H9 (cell line): ENCODE data around the gene SMARCA1. TPM values are rescaled to one million over a fixed set of nuclear protein-coding genes. Genes with fewer than 3 reads are reported as not detected.

ENCODE experiments used
- DNase-seq: peaks from one replicate; pipeline ENCODE4 v3.0.0-alpha.2; 2017
- H2AFZ ChIP-seq: one replicate; pipeline ENCODE4 v1.6.1; 2013; ENCODE audit warnings: mild to moderate bottlenecking, low read length, control low read depth, moderate library complexity
- H2AK5ac ChIP-seq: 2 replicates; pipeline ENCODE4 v1.6.1; 2013; ENCODE audit warnings: low read length, control low read depth, mixed read lengths; ENCODE audit not compliant: insufficient read length
- H2BK120ac ChIP-seq: one replicate; pipeline ENCODE4 v1.6.1; 2013; ENCODE audit warnings: low read depth, mild to moderate bottlenecking, low read length, control low read depth, inconsistent platforms; ENCODE audit not compliant: poor library complexity, severe bottlenecking
- H2BK12ac ChIP-seq: 2 replicates; pipeline ENCODE4 v1.6.1; 2013; ENCODE audit warnings: low read length, control low read depth, mixed read lengths, low read depth; ENCODE audit not compliant: insufficient read length
- H2BK15ac ChIP-seq: 2 replicates; pipeline ENCODE4 v1.6.1; 2013; ENCODE audit warnings: low read depth, low read length, control low read depth
- H2BK20ac ChIP-seq: one replicate; pipeline ENCODE4 v1.6.1; 2013; ENCODE audit warnings: low read depth, mild to moderate bottlenecking, low read length, control low read depth, inconsistent platforms; ENCODE audit not compliant: poor library complexity, severe bottlenecking
- H2BK5ac ChIP-seq: 2 replicates; pipeline ENCODE4 v1.6.1; 2013; ENCODE audit warnings: low read length, control low read depth, mixed read lengths; ENCODE audit not compliant: insufficient read length
- H3K14ac ChIP-seq: 2 replicates; pipeline ENCODE4 v1.6.1; 2013; ENCODE audit warnings: low read length, control low read depth; ENCODE audit not compliant: insufficient read depth
- H3K18ac ChIP-seq: 2 replicates; pipeline ENCODE4 v1.6.1; 2013; ENCODE audit warnings: low read depth, mild to moderate bottlenecking, mixed read lengths, low read length, control low read depth; ENCODE audit not compliant: insufficient read length
- H3K23ac ChIP-seq: 2 replicates; pipeline ENCODE4 v1.6.1; 2013; ENCODE audit warnings: low read length, control low read depth, mixed read lengths, low read depth; ENCODE audit not compliant: insufficient read length
- H3K23me2 ChIP-seq: 2 replicates; pipeline ENCODE4 v1.6.1; 2013; ENCODE audit warnings: low read depth, mild to moderate bottlenecking, mixed read lengths, low read length, control low read depth; ENCODE audit not compliant: insufficient read length, poor library complexity, severe bottlenecking
- H3K27ac ChIP-seq: 2 replicates; pipeline ENCODE4 v1.5.1; 2013; ENCODE audit warnings: low read length, control low read depth, mixed read lengths, low read depth; ENCODE audit not compliant: insufficient read length
- H3K27me3 ChIP-seq: 2 replicates; pipeline ENCODE4 v1.6.1; 2013; ENCODE audit warnings: low read length, control low read depth, inconsistent platforms; ENCODE audit not compliant: insufficient read depth
- H3K4ac ChIP-seq: 2 replicates; pipeline ENCODE4 v1.6.1; 2013; ENCODE audit warnings: low read depth, mild to moderate bottlenecking, control low read depth, inconsistent platforms, low read length, moderate library complexity
- H3K4me1 ChIP-seq: 2 replicates; pipeline ENCODE4 v1.6.1; 2013; ENCODE audit warnings: low read length, control low read depth, inconsistent platforms; ENCODE audit not compliant: insufficient read depth
- H3K4me2 ChIP-seq: 2 replicates; pipeline ENCODE4 v1.6.1; 2013; ENCODE audit warnings: low read length, control low read depth, mixed read lengths; ENCODE audit not compliant: insufficient read length, insufficient read depth
- H3K56ac ChIP-seq: 2 replicates; pipeline ENCODE4 v1.6.1; 2013; ENCODE audit warnings: low read depth, mild to moderate bottlenecking, mixed read lengths, low read length, control low read depth; ENCODE audit not compliant: insufficient read length
- H3K79me1 ChIP-seq: 2 replicates; pipeline ENCODE4 v1.6.1; 2013; ENCODE audit warnings: low read depth, mild to moderate bottlenecking, moderate library complexity, low read length, control low read depth, inconsistent platforms; ENCODE audit not compliant: insufficient read depth, poor library complexity, severe bottlenecking
- H3K79me2 ChIP-seq: 2 replicates; pipeline ENCODE4 v1.6.1; 2013; ENCODE audit warnings: low read length, control low read depth, inconsistent platforms; ENCODE audit not compliant: insufficient read depth
- H3K9ac ChIP-seq: 2 replicates; pipeline ENCODE4 v1.6.1; 2013; ENCODE audit warnings: low read length, control low read depth, mixed read lengths; ENCODE audit not compliant: insufficient read length; ENCODE audit errors: extremely low read depth
- H3K9me3 ChIP-seq: one replicate; pipeline ENCODE4 v1.6.1; 2013; ENCODE audit warnings: low read depth, low read length, inconsistent platforms; ENCODE audit not compliant: control insufficient read depth
- H3T11ph ChIP-seq: one replicate; pipeline ENCODE4 v1.6.1; 2013; ENCODE audit warnings: mild to moderate bottlenecking, low read length, control low read depth, inconsistent platforms
- H4K20me1 ChIP-seq: one replicate; pipeline ENCODE4 v1.6.1; 2013; ENCODE audit not compliant: control insufficient read depth, insufficient read length, insufficient read depth
- H4K5ac ChIP-seq: 2 replicates; pipeline ENCODE4 v1.6.1; 2013; ENCODE audit warnings: low read depth, mild to moderate bottlenecking, mixed read lengths, low read length, control low read depth; ENCODE audit not compliant: insufficient read length
- H4K8ac ChIP-seq: replicated peaks from 2 replicates; pipeline ENCODE4 v1.6.1; 2013; ENCODE audit warnings: low read length, control low read depth, mixed read lengths, low read depth; ENCODE audit not compliant: insufficient read length
- H4K91ac ChIP-seq: 2 replicates; pipeline ENCODE4 v1.6.1; 2013; ENCODE audit warnings: low read depth, mild to moderate bottlenecking, moderate library complexity, mixed read lengths, low read length, control low read depth; ENCODE audit not compliant: insufficient read length
- H3K27ac Mint-ChIP-seq, 3 experiments: 2 replicates in 2 of 3; 3 replicates in 1 of 3; pipeline ENCODE4 v1.8.0; 2020 to 2021; ENCODE audit warnings: mixed read lengths in 3 of 3, mild to moderate bottlenecking in 1 of 3, moderate library complexity in 1 of 3
- H3K27me3 Mint-ChIP-seq: 2 replicates; pipeline ENCODE4 v1.8.0; 2021; ENCODE audit warnings: low read depth, mild to moderate bottlenecking, moderate library complexity, mixed read lengths
- H3K36me3 Mint-ChIP-seq, 3 experiments: 2 replicates in 2 of 3; 3 replicates in 1 of 3; pipeline ENCODE4 v1.8.0; 2020 to 2021; ENCODE audit warnings: low read depth in 3 of 3, mixed read lengths in 3 of 3; ENCODE audit not compliant: insufficient read depth in 1 of 3
- H3K4me1 Mint-ChIP-seq, 2 experiments: 2 replicates each; pipeline ENCODE4 v1.8.0; 2020; ENCODE audit warnings: mixed read lengths in 2 of 2
- H3K4me3 Mint-ChIP-seq, 2 experiments: 2 replicates in 1 of 2; 3 replicates in 1 of 2; pipeline ENCODE4 v1.8.0; 2020 to 2021; ENCODE audit warnings: mild to moderate bottlenecking in 2 of 2, mixed read lengths in 2 of 2, moderate library complexity in 1 of 2
- H3K9me3 Mint-ChIP-seq, 2 experiments: 2 replicates in 1 of 2; 3 replicates in 1 of 2; pipeline ENCODE4 v1.8.0; 2020; ENCODE audit warnings: mild to moderate bottlenecking in 2 of 2, mixed read lengths in 2 of 2, moderate library complexity in 1 of 2
- WGBS: extraction: QIAGEN DNeasy Blood & Tissue Kit; methylation state at CpG from one replicate; pipeline ENCODE4 v1.1.7; 2013; ENCODE audit warnings: missing lambda C conversion rate, low lambda C conversion rate, mixed read lengths; ENCODE audit not compliant: insufficient read length; ENCODE audit errors: extremely low coverage; 5-methylcytosine and 5-hydroxymethylcytosine counted together
- total RNA-seq: library from RNA; stranded (reverse); gene quantifications from 2 replicates; pipeline ENCODE4 v1.2.1, GENCODE V29; 2021
- TF ChIP-seq, protein P1 (sequence below): fragments of 200-600 bp; sonication (generic); conservative IDR thresholded peaks from 3 replicates; pipeline ENCODE4 v1.8.0; 2021; ENCODE audit warnings: antibody characterized with exemption, mild to moderate bottlenecking

Gene SMARCA1
- total RNA-seq, 1 experiment from 2014 or later: 105 TPM

DNA sequence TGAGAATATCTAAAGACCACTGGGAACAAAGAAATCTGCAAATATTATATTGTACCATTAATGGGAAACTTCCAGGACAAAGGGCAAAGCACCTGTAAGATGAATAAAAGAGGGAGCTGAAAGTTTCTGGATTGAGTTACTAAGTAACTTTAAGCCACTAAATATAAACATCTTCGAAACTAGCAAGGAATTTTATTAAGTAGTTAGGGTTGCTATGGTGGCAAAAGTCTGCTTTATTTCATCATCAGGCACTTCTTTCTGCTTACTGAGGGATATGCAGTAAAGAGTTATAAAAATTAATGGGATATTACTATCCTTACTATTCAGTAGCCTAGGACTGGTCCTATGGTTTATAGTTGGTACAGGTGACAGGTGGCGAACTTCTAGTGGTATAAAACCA, 33.0 kb downstream of the SMARCA1 start:
- H3K23ac ChIP-seq: no peak overlapping the region
- no CpG with 5 or more reads among the region's 2 CpGs for WGBS
- H4K5ac ChIP-seq: no peak overlapping the region
- no peaks in the 10 kb centered on the region for H3K23me2 ChIP-seq
- no peaks in the 10 kb centered on the region for H3K9me3 ChIP-seq
- no peak overlapping the region for H4K91ac ChIP-seq
- H3K56ac ChIP-seq: no peak overlapping the region
- H2AFZ ChIP-seq: no peak overlapping the region
- no peak overlapping the region for H3T11ph ChIP-seq
- TF ChIP-seq, protein P1, sequence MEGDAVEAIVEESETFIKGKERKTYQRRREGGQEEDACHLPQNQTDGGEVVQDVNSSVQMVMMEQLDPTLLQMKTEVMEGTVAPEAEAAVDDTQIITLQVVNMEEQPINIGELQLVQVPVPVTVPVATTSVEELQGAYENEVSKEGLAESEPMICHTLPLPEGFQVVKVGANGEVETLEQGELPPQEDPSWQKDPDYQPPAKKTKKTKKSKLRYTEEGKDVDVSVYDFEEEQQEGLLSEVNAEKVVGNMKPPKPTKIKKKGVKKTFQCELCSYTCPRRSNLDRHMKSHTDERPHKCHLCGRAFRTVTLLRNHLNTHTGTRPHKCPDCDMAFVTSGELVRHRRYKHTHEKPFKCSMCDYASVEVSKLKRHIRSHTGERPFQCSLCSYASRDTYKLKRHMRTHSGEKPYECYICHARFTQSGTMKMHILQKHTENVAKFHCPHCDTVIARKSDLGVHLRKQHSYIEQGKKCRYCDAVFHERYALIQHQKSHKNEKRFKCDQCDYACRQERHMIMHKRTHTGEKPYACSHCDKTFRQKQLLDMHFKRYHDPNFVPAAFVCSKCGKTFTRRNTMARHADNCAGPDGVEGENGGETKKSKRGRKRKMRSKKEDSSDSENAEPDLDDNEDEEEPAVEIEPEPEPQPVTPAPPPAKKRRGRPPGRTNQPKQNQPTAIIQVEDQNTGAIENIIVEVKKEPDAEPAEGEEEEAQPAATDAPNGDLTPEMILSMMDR: no peak
- H2BK120ac ChIP-seq: no peak overlapping the region
- no peaks in the 10 kb centered on the region for H3K27me3 Mint-ChIP-seq
- no peak overlapping the region for H2BK12ac ChIP-seq
- H3K14ac ChIP-seq: no peak overlapping the region
- H4K8ac ChIP-seq: no peak overlapping the region
- no peak overlapping the region for H3K27ac Mint-ChIP-seq
- H3K27ac ChIP-seq: no peak overlapping the region
- H3K27me3 ChIP-seq: no peaks in the 10 kb centered on the region
- H2BK15ac ChIP-seq: no peak overlapping the region
- H3K4ac ChIP-seq: no peak overlapping the region
- H2BK5ac ChIP-seq: no peak overlapping the region
- no peaks in the 10 kb centered on the region for H4K20me1 ChIP-seq
- no peaks in the 10 kb centered on the region for H3K4me1 ChIP-seq
- no peaks in the 10 kb centered on the region for H3K79me2 ChIP-seq
- no peak for DNase-seq
- H2AK5ac ChIP-seq: no peak overlapping the region
- H3K36me3 Mint-ChIP-seq: peaks cover 27 to 81% (median 80%) of the 10 kb centered on the region in 3 experiments; a peak in 6 of 7 replicates
- H3K9me3 Mint-ChIP-seq: no peaks in the 10 kb centered on the region
- H3K79me1 ChIP-seq: no peaks in the 10 kb centered on the region
- no peak overlapping the region for H3K4me3 Mint-ChIP-seq
- no peak overlapping the region for H3K9ac ChIP-seq
- no peak overlapping the region for H2BK20ac ChIP-seq
- no peak overlapping the region for H3K18ac ChIP-seq
- H3K4me1 Mint-ChIP-seq: no peaks in the 10 kb centered on the region
- no peak overlapping the region for H3K4me2 ChIP-seq
